GM19238 (cell line): ENCODE results near the gene SERTAD2.

Experiments used
- DNase-seq: peaks from one replicate; pipeline ENCODE4 v3.0.0; 2011; ENCODE audit warnings: low spot score; ENCODE audit not compliant: insufficient read length

SERTAD2 gene, protein sequence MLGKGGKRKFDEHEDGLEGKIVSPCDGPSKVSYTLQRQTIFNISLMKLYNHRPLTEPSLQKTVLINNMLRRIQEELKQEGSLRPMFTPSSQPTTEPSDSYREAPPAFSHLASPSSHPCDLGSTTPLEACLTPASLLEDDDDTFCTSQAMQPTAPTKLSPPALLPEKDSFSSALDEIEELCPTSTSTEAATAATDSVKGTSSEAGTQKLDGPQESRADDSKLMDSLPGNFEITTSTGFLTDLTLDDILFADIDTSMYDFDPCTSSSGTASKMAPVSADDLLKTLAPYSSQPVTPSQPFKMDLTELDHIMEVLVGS

GRCh38 chr2:64653109-64654062 lies at the start of gene SERTAD2:
SERTAD2 (minus strand) TSS chr2:64653913; CDS start chr2:64636871, 17,042 bp downstream.
- peak; percentile 92 for DNase-seq

DNA sequence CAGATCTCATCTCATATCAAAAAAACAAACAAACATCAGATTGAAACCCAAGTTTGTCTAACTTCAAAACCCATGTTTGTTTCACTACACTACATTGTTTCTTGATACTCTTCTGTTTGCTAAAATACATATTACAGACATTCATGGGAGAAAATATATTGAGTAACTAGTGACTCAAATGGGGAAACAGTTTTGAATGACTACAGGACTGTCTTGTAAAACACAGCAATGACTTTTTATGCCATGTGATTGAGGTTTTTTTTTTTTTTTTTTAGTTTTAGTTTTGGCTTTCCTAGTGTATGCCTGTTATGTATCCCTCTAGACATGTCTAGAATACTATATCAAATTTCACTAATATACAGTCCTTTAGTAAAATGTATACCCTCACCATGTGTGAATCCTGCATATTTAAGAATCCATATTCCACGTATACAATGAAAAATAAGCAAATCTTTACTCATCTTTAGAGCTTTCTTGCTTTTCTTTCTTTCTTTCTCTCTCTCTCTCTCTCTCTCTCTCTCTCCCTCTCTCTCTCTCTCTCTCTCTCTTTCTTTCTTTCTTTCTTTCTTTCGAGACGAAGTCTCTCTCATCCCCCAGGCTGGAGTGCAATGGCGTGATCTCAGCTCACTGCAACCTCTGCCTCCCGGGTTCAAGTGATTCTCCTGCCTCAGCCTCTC lies 46.6 kb upstream of the SERTAD2 start:
- DNase-seq, result no peak

DNA sequence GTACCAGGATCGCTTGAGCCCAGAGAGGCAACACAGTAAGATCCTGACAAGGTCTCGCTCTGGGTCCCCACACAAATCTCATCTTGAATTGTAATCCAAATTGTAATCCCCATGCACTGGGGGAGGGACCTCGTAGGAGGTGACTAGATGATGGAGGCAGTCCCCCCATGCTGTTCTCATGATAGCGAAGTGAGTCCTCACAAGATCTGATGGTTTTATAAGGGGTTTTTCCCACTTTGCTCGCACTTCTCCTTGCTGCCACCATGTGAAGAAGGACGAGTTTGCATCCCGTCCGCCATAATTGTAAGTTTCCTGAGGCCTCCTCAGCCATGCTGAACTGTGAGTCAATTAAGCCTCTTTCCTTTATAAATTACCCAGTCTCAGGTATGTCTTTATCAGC lies 46.0 kb upstream of the SERTAD2 start:
- DNase-seq, result no peak

DNA sequence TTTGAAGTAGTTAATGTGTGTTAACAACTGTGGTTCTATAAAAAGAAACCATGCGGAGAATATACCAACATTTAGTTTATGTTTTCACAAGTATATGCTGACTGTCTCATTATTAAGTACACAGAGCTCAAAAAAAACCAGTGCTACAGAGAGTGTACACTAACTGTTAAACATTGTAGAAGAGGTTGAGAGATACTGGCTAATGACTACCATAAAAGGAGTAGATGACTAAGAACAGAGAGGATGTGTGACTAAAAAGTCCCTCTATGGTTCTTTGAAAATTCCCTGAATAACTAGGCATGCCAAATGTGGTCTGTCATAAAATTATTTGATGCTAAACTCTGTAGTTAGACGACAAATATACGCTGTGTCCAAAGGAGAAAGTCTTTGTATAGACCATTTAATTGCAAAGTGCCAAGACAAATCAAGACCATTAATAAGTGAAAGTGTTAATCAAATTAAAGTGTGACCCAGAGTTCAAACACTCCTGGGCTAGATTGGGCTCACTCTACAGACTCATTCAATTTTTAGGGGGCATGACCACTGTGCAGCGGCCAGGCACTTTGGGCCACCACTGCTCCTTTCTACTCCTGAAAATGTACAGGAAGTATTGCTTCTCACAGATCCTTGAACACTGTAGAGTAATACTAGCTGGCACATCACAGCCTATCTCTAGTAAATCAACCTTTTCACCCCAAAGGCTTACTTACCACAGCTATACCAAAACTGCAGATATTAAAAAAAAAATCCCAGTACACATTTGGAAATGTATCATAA lies 45.1 kb upstream of the SERTAD2 start:
- no peak for DNase-seq

GRCh38 chr2:64698177-64698643 lies 44.5 kb upstream of the SERTAD2 start:
- no peak for DNase-seq

- DNase-seq, result no peak
Observed at GRCh38 chr2:64697297-64698176, 43.8 kb upstream of the SERTAD2 start.

GRCh38 chr2:64696636-64697035 lies 42.9 kb upstream of the SERTAD2 start:
- no peak for DNase-seq

DNA sequence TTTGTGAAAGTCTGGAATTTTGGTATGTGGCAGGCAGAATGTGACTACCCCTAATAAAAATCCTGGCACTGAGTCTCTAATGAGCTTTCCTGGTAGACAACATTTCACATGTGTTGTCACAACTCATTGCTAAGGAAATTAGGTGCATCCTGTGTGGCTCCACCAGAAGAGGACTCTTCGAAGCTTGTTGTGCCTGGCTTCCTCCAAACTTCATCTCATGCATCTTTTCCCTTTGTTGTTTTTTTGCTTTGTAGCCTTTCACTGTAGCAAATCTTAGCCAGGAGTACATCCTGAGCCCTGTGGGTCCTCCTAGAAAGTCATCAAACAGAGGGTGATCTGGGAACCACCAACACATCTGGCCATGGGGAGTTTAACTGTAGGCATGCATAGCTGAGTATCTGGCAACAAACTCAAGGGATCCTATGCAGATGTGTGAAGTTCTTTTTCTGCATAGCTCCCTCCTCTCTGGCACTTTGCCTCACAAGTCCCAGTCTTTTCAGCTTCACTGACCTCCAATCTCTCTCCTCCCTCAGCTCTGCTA lies 42.1 kb upstream of the SERTAD2 start:
- DNase-seq, result no peak

GRCh38 chr2:64692401-64692800 lies 38.7 kb upstream of the SERTAD2 start:
- DNase-seq, result no peak

- DNase-seq, result no peak
Observed at GRCh38 chr2:64688909-64689308, 35.2 kb upstream of the SERTAD2 start.

DNA sequence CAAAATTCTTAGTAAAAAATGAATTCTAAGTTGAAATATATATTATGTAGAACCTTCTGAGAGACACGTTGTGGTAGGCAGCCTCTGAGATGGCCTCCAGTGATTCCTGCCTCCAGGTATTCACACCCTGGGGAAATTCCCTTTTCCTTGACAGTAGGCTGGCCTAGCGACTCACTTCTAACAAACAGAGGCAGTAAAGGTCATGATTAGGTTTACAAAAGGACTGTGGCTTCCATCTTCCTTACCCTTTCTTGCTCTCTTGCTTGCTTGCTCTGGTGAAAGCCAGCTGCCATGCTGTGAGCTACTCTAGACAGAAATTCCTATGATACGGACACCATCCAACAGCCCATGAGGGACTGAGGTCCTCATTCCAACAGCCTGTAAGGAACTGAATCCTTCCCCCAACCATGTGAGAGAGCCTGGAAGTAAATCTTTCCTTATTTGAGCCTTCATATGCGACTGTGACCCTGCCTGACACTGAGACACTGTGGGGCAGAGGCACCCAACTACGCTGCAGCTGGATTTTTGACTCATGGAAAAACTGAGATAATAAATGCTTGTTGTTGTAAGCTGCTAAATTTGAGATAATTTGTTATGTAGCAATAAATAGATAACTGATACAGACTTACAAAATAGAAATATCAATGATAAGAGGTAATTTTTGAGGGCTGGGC lies 32.7 kb upstream of the SERTAD2 start:
- DNase-seq, result no peak

GRCh38 chr2:64685430-64685829 lies 31.7 kb upstream of the SERTAD2 start:
- no peak for DNase-seq

DNA sequence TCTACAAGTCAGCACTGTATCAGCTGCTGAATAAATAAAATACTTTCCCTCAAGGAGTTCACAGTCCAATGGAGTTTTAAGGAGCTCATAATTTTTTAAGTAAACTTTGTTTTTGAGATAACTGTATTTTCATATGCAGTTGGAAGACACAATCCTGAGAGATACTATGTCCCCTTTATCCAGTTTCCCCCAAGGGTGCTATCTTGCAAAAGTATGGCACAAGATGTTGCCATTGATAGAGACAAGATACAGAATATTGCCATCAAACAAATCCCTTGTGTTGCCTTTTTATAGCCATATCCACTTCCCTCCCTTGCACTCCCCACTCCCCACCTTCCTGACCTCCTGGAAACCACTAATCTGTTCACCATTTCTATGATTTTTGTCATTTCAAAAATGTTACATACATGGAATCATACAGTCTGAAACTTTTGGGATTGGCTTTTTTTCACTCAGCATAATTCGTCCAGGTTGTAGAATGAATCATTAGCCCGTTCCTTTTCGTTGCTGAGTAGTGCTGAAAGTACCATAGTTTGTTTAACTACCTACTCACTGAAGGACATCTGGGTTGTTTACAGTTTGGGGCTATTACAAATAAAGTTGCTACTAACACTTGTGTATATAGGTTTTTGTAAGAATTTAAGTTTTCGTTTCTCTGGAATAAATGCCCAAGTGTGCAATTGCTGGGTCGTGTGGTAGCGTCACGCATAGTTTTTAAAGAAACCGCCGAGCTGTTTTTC lies 30.2 kb upstream of the SERTAD2 start:
- no peak for DNase-seq

- DNase-seq, result no peak
Observed at GRCh38 chr2:64681479-64681967, 27.8 kb upstream of the SERTAD2 start.

GRCh38 chr2:64679673-64680425 lies 26.1 kb upstream of the SERTAD2 start:
- DNase-seq, result no peak

GRCh38 chr2:64678771-64679590 lies 25.3 kb upstream of the SERTAD2 start:
- no peak for DNase-seq

DNA sequence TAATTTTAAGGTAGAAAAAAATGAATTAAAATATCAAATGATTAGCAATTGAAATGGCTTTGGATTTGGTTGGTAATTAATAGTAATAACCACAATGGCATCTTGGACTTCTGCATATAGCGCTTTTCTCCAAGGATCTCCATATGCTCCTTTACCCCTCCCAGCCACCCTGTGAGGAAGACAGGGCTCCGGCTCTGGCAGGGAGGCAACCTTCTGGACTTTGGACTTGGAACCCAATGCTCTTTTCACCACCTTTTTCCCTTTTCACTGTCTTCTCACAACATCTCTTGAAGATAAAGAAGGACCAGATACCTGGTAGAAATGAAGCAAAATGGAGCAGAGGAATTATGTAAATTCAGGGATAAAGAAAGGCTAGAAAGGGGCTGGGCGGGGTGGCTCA lies 23.8 kb upstream of the SERTAD2 start:
- no peak for DNase-seq
